HG02884 (cell line): ENCODE results near the gene KLF17.

ENCODE experiments used
- ATAC-seq: cut with Tn5 transposase; IDR thresholded peaks from one replicate; pipeline ENCODE4 v1.9.1; 2021; ENCODE audit warnings: mild to moderate bottlenecking, moderate library complexity; ENCODE audit not compliant: unreplicated experiment

KLF17 gene

GRCh38 chr1:44151332-44151731 lies 32.7 kb downstream of the KLF17 start:
- no peak for ATAC-seq

GRCh38 chr1:44151808-44152207 lies 33.2 kb downstream of the KLF17 start:
- no peak for ATAC-seq

- no peak for ATAC-seq
Measured at GRCh38 chr1:44152692-44153091, 34.1 kb downstream of the KLF17 start.

- ATAC-seq, result no peak
Measured at GRCh38 chr1:44154049-44154448, 35.4 kb downstream of the KLF17 start.

- no peak for ATAC-seq
Measured at GRCh38 chr1:44157903-44158302, 39.3 kb downstream of the KLF17 start.

GRCh38 chr1:44158871-44159270 lies 40.2 kb downstream of the KLF17 start:
- no peak for ATAC-seq

- no peak for ATAC-seq
Measured at GRCh38 chr1:44161546-44161945, 42.9 kb downstream of the KLF17 start.

- no peak for ATAC-seq
Measured at GRCh38 chr1:44168520-44169098, 50.0 kb downstream of the KLF17 start.

- ATAC-seq, result no peak
Measured at GRCh38 chr1:44170281-44170823, 51.7 kb downstream of the KLF17 start.

- no peak for ATAC-seq
Measured at GRCh38 chr1:44174630-44175029, 56.0 kb downstream of the KLF17 start.
